HG03354 (cell line): ENCODE results near the gene EEF1AKMT3.
"Not testable (repeated sequence)": the region's sequence is repeated elsewhere in the genome, so short reads cannot be mapped to it uniquely, and the experiment has no call there.

Experiments used
- ATAC-seq: cut with Tn5 transposase; IDR thresholded peaks from one replicate; pipeline ENCODE4 v1.9.1; 2021; ENCODE audit warnings: mild to moderate bottlenecking; ENCODE audit not compliant: unreplicated experiment, poor library complexity, severe bottlenecking

EEF1AKMT3 gene

DNA sequence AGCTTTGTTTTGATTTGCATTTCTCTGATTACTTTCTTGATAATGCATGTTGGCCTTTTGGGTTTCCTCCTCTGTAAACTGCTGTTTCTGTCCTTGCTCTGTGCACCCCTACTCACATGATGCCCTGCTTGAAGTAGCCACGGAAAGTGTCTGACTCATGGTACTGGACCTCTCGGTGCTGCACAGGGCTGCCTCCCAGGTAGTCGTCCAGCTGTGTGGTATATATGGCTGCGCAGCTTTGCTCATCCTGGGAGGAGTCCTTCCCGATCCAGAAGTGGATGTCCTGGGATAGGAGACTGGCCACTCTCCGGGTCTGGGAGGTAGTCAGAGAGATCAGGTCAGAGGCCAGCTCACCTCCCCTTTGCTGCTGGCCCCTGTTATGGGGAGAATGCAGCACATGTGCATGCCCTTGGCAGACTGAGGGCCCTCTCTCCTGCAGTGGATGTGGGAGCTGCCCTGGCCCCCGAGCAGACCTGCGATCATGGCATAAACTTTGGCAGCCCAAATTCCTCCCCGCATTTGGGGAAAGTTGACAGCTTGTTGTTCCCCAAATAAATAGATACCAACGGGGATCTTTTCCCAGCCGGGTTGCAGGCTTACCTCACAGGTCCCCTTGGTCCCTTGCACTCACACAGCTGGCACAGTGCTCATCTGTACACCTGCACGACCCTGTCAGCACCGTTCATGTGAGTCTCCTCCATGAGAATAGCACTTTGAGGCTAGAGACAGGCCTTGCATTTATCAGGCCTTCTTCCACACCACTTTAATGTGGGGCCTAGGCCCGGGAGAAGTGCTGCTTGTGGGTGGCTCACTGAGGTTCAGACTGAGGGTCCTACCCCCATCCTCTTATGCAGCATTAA is 40.9 kb downstream of the EEF1AKMT3 start:
- ATAC-seq: no peak

DNA sequence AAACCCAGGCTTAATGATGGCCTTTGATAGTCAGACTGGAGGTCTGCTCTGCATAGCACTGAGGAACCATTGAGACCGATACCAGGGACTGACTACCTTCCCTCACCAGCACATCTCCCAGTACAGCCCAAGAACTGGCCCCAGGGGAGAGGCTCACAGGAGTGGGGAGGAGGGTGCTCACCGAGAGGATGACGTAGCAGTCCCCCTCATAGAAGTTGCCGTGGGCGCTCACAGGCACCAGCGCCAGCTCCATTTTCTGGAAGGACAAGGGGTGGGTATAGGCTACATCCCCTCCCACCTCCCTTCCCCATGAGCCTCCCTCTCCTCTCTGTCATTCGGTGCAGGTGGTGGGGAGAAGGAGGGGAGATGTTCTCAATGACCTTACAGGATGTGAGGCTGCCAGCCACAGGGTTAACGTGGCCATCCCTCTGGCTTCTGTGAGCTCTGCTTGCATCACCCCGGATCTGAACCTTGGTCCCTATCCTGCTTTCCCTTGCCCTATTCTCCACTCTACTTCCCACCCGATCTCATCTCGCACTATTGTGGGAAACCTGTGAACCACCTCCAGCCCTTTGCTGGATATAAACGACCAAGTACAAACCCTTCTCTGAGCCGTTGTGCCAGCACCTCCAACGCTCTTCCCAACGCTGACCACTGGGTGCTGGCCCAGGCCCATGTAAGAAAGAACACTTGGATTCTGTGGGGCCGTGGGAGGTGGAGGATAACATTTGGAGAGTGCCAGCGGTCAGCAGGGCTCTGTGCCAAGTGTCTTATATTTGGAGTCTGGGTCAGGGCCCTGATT is 41.8 kb downstream of the EEF1AKMT3 start:
- no peak for ATAC-seq

DNA sequence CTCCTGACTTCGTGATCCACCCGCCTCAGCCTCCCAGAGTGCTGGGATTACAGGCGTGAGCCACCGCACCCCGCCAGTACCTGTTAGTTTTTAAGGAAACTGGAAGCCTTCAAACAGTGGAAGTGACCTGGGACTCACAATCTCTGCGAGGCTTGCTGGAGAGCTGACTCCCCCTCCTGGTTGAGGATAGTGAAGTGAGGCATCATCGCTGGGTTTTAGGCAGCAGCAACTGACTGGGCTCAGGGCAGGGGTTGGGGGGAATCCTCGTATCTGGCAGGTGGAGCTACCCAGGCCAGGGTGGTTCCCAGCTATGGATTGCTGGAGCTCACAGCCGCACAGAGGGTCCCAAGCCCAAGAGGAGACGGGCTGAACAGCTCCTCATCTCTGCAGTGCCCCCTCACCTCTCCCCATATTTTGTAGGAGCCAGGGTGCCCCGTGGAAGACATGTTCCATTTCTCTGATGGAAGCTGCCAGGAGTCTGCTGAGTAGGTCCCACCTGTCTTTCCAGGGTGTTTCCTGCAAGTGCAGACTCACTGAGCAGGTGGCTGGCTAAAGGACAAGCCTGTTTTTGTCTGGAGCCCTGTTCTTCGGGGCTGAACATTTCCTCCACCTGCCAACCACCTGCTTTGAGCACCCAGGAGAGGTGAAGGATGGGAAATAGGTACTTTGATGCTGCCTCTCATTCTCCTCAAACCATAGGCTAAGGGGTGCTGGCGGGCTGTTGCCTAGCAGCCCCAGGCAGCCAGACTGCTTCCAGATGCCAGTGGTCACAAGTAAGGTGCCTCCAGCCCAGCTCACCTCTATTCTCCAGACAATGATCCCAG is 43.0 kb downstream of the EEF1AKMT3 start:
- no peak for ATAC-seq

DNA sequence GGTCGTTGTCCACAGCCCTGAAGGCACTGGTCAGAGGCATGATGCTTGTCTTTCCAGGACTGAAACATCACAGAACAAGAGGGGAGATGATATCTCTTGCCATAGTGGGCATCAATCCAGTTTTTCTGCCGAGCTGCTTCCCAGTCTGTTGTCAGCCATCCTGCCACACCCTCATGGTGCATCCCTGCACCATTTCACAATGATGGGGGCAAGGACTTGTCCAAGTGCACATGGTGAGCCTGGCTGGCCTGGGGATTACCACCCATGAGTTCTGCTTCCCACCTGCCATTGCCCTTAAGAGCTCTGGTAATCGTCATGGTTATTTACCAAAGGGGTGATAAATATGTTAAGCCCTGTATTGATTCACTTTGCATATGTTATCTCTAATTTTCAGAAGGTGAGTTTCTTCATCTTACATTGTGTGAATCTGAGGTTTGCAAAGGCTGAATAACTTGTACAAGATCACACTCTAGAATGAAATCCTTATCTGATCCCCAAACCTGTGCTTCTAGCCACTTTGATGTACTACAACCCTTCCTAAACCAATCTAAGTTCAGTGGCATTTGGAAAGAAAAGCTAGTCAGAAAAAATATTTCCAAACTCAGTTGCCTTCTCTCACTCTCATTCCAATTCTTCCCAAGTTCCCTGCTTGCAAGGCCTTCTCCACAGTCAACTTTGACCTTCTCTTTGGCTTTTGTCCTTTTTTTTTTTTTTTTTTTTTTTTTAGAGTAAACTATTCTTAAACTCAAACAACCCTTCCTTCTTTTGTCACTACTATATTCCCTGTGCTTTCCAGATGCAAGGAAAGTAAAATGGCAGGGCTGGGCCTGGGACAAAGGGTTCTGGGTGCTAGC is 43.8 kb downstream of the EEF1AKMT3 start:
- ATAC-seq: no peak

DNA sequence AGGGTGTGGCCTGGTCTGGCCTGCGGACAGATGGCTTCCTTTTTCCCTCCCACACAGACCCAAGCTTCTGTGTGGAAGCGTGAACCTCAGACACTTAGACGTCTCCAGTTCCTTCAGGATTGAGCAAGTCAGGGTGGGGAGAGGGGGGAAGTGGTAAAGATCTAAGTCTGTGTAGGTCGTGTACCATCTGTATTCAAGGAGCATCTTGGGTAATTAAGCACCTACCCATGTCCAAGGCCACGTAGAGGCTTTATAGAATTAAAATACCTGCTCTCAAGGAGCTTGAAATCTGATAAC is 44.4 kb downstream of the EEF1AKMT3 start:
- no peak for ATAC-seq

DNA sequence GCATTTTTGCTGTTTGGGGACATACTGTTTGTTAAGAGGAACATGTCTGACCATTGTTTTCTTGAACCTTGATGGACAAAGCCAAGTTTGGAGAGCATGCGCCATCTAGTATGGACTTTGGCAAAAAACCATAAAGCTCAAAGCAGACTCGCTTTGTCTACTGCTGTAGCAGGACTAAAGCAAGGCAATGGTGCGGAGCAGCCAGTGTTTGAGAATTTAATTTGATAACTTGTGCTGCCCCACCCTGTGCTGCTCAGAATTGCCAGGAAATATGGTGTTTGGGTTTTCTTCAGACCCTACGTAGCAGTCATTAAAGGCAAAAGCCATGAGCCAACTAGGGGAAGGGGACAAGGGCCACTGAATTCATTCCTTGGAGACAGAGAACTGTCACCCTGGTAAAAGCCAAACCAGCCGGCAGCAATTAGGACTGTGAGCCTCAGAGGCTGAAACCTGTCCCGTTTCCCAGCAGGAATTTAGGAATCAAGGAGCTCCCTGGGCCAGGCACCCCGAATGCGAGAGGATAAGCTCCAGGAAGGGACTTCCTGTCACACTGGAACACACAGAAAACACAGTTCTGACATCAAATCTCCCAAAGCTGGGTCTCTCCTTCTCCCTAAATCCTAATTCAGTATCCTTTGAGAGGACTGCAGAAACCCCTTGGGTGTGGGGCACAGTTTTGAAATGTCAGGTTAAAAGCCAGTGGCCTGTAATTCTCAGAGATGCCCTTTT is 45.0 kb downstream of the EEF1AKMT3 start:
- no peak for ATAC-seq

DNA sequence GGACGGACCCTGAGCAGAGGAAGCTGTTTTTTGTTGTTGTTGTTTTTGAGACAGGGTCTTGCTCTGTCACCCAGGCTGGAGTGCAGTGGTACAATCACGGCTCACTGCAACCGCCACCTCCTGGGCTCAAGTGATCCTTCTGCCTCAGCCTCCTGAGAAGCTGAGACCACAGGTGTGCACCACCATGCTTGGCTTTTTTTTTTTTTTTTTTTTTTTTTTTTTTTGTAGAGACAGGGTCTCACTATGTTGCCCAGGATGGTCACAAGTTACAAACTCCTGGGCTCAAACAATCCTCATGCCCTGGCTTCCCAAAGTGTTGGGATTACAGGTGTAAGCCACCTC is 45.5 kb downstream of the EEF1AKMT3 start:
- not testable (repeated sequence) for ATAC-seq

DNA sequence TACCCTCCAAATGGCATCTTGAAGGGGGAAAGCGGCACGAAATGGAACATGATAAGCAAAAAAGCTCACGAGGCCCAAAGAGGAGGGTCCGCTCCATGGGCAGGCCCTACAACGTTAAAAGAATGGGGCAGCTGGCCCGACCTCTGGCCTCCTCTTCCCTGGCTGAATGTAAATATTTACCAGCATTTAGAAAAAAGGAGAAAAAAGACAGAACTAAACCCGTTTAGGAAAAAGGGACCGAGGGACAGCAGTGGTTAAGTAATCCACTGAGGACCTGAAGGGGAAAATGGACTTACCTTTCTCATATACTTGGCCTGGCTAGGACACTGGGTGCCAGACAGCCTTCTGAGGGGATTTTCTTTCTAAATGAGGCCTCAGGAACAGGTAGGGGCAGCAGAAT is 47.7 kb downstream of the EEF1AKMT3 start:
- not testable (repeated sequence) for ATAC-seq

DNA sequence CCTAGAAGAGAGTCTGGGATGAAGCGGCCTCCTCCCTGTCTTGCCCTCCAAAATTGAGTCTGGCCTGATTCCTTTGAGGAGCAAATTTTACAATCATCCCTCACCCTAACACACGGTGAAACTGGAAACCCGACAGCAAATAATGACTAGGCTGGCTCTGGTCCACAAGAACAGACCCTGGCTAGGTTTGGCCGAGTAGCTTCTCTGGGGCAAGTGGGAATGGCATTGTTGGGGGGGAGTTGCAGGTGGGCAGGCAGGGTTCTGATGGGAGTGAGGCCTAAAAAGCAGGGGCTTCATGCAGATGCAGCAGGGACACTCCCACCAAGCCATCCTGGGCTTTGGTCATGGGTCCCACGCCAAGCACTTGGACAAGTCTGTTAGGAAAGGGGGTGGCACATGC is 48.6 kb downstream of the EEF1AKMT3 start:
- not testable (repeated sequence) for ATAC-seq

DNA sequence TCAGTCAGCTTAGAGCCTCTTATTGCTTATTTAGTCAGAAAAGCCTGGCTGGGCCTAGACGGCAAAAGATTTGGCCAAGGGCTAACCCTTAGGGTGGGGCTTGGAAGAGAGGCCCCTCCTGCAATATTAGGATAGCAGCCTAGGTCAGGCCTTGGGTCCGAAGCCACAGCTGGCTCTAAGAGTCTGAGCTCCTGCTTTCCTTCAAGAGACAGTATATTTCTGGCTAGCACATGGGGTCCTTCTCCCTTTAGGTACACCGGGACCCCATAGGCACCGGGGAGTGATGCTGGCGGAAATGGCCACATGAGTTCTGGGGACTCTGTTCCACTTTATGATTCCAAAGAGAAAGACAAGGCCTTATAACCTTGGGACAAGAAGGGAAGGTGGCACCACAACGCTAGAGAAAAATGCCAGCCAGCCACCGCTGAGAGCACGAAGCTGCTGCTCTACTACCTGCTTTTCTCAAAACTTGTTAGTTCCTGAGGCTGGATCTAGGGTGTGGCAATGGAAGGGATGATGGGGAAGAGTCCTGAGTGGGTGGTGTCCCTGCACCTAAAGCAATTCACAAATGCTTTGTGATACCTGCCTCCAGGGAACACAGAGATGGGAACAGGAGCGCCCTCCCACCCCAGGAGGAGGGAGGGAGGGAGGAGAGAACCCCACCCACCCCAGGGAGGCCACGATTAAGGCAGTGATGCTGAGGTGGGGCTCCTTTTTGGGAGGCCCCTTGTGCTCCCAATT is 49.2 kb downstream of the EEF1AKMT3 start:
- no peak for ATAC-seq

DNA sequence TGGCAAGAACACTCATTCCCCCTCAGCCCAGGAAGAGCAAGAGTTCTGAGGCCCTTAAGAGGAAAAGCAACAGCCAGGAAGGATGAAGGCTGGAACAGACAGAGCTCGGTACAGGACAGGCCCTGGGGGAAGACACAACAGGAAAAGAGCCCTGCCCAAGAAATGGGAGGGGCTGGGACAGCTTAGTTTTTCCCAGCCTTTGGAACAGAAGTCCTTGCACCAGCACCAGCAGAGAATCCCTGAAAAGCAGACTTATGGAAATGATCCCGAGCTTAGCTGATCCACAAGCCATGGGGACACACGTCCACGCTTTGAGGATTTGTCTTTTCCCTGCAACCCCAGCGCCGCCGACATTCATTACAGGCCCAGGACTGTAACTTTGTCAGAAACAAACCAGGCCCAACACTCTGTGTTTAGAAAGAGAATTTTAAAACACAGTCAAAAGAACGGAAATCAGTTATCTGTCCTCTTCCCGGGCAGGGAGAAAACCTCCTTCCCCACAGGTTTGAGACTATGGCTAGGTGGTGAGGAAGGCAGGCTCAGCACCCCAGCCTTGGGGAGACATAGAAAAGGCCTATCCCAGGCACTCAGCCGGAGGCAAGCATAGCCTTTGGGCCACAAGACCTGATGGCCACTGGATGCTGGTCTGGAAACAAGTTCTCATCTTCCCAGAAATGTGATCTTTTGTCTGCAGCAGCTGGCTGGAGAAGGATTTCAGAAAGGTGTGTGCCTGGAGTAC is 50.1 kb downstream of the EEF1AKMT3 start:
- ATAC-seq: no peak

DNA sequence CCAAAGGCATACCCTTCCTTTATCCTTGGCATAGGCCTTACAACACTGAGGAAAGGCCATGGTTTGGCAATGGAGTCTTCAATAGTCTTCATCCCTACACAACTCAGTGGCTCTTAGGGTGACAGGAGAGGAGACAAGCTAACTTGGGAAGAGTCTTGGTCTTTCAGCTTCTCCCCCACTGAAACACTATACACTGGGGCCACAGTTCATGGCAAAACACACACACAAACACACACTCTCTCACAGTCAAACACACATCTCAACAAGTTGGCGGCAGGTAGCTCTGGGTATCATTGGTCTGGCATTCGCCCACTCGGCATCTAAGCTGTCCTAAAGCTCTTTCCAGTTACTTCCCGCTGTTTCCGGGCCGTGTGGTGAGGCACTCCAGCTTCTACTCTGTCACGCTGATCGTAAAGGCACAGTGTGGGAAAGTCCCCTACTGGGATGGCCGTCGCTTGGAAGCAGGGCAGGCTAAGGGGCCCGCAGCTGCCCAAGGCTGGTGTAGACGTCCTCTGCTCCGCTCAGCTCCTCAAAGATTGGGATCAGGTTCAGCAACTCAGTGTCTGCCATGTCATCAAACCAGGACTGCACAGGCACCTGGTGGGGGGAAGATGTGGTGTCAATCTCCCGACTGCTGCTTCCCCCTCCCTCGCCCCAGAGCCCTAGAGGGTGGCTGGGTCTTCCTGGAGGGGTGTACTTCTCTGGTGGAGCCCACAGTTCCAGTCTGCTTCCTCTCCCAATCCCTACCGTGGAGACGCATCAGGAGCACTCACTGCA is 50.9 kb downstream of the EEF1AKMT3 start:
- no peak for ATAC-seq

DNA sequence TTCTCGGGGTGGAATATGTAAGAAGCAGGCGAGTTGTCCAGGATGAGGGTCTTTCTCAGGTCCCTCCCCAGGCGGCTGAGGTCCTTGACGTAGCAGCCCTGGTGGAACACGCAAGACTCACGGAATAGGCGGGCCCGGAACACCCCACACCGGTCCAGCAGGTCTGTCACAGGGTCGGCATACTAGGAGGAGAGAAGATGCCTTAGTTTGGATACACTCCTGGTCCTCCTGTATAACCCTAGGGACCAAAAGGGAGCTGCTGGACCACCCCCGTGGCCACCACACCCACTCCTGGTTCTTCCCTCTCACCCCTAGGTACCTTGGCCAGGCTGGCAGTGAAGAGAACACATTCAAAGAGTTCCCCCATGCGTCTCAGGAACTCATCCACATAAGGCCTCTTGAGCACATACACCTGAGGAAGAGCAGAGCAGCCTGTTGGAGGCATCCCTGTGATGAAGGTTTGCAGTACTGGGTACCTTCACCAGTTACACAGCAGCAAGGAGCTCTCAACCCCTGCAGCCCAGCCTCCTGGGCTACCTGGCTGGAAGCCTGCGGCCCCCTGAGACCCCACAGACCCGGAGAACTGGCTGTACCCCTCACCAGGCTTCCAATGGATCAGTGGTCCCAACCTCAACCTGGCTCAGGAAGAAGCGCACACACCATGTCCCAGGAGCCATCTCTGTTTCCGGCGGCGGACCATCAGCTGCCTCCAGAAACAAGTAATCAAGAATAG is 51.7 kb downstream of the EEF1AKMT3 start:
- ATAC-seq: no peak

DNA sequence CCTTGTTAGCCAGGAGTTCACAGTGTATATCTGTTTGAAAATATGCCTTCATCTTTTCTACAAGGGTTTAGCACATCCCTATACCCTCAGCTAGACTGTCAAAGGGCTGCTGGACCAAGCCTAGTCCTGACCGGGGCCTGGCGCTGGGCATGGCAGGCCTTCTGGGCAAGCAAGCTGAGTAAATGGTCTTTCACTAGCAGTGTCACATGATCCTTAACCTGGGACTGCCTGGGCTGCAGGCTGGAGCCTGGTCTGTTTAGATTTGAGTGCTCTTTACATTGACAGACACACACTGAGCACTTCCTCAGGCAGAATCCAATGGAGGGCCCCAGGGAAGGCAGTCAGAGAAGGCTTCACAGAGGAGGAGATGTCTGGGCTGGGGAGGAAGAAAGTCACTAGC is 53.0 kb downstream of the EEF1AKMT3 start:
- ATAC-seq: no peak

DNA sequence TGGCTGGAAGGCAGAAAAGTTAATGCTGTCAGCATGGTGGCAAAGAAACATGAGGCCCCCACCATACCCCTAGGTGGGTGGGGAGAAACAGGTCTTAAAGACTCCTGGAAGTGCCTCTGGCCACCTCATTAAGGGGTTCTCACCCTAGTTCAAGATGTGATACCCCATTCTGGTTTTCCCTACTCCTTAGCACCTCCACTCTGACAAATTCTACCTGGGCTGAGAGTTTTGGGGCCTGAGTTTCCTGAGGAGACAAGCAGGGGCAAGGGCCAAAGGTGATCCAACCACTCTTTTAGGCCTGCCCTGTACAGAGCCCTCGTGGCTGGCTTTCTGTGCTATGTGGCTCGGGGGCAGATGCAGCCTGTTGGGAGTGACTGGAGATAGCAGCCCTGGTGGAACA is 54.0 kb downstream of the EEF1AKMT3 start:
- no peak for ATAC-seq

DNA sequence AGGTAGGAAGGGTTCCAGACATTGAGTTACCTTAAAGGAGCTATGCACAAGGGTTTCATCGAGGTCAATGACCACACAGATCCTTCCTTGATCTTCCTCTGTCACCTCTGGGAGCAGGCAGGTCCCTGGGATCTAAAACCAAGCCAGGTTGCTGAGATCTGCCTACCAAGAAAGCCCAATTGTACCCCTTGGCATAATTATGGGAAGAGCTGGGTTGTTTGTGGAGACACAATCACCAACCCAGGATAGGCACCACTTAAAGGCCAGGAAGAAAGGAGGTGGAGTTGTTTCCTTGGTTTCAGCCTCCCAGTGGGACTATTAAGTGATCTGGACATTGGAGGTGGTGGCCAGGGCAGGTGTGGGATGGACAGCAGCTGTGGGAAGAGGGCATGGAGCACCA is 54.6 kb downstream of the EEF1AKMT3 start:
- no peak for ATAC-seq
